ENCODE data around the gene KIAA1671.

- no peak for TF ChIP-seq GMEB2 (CRISPR knock-in tag; IDR thresholded peaks at IDR 0.05; ENCODE audit: low read depth)
- no peak for TF ChIP-seq CTCF (CRISPR knock-in tag; IDR thresholded peaks at IDR 0.05)
- TF ChIP-seq ATM (IDR thresholded peaks at IDR 0.05; ENCODE audit: borderline replicate concordance) = no peak
- TF ChIP-seq NBN (conservative IDR thresholded peaks at IDR 0.05) = no peak
- TF ChIP-seq ZNF704 (CRISPR knock-in tag; IDR thresholded peaks at IDR 0.05; ENCODE audit: borderline replicate concordance) = no peak
- TF ChIP-seq POLR2AphosphoS5 (IDR thresholded peaks at IDR 0.05; ENCODE audit: low read depth, low read length) = no peak
- TF ChIP-seq POLR2A (IDR thresholded peaks at IDR 0.05; ENCODE audit: insufficient read depth in 1 of 2, low read depth in 2 of 2, low read length in 2 of 2) = no peak
- TF ChIP-seq, protein P1, sequence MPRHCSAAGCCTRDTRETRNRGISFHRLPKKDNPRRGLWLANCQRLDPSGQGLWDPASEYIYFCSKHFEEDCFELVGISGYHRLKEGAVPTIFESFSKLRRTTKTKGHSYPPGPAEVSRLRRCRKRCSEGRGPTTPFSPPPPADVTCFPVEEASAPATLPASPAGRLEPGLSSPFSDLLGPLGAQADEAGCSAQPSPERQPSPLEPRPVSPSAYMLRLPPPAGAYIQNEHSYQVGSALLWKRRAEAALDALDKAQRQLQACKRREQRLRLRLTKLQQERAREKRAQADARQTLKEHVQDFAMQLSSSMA (CRISPR knock-in tag; IDR thresholded peaks at IDR 0.05) = no peak
Measured at GRCh38 chr22:24954856-24955255, 2.3 kb downstream of the KIAA1671 start.
